Measurements from ENCODE around the gene DHX15. TPM values are rescaled to one million over a fixed set of nuclear protein-coding genes. Genes with fewer than 3 reads are reported as not detected.

Gene DHX15
- total RNA-seq, 2 experiments from 2014 or later = 185 to 187 TPM

DNA sequence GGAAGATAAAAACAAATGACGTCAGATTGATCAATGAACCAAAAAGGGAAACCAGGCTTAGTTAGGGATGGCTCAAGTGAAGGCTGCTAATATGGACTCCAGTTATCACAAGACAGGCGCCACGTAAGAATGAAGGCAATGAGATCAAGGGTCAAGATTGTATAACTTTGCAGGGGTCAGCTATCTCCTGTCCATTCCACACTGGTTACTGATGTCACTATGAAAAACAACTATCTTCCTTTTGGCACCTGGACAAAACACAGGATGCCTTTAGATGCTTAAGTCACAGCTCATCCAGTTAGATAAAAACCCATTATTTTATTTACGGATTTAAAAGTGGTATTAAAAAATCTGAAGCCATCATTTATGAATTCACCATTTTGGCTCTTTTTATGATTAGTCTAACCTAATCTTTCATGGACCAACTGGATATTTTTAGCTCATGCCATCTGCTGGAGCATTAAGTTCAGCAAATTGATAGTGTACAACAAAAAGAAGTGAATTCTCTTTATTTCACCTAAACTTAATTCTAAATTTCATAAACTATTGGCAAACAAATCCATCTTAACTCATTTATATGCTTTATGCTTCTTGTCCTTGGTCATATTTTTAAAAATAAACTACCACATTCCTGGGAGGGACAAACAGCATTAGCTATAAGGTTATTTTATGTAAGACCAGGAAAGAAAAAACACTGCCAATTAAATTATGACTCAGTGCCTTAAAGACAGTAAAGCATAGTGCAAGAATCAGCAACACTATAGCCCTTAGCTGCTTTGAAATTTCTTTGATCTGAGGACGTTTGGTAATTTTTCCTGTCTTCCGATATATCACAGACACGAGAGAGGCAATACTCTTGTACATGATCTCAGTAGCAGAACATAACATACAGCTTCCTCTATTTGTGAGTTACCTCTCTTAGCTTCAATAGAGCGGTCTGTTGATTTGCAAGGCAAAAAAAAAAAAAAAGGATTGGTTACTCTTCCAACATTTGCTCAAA is 27.0 kb downstream of the DHX15 start:
- no peak for DNase-seq
- peaks cover 6% of the 10 kb centered on the region for H3K9me3 Mint-ChIP-seq
- H3K36me3 Mint-ChIP-seq (ENCODE audit: low read depth) = peaks cover 52% of the 10 kb centered on the region
- POLR2A ChIA-PET = interaction anchor here (1.3 kb wide), 1 partner anchor 16 kb away, joined by 9 read pairs; no protein-coding TSS in a partner anchor
- H3K4me3 Mint-ChIP-seq = no peak overlapping the region
- H3K27ac Mint-ChIP-seq = no peak overlapping the region
- H3K4me1 Mint-ChIP-seq = peaks cover 52% of the 10 kb centered on the region
- CTCF ChIA-PET = interaction anchor here (0.7 to 2.5 kb wide), 4 partner anchors 10 to 755 kb away, joined by 3 to 7 read pairs (median 4); partner anchors contain the start of gene ZCCHC4
- no peaks in the 10 kb centered on the region for H3K27me3 Mint-ChIP-seq

DNA sequence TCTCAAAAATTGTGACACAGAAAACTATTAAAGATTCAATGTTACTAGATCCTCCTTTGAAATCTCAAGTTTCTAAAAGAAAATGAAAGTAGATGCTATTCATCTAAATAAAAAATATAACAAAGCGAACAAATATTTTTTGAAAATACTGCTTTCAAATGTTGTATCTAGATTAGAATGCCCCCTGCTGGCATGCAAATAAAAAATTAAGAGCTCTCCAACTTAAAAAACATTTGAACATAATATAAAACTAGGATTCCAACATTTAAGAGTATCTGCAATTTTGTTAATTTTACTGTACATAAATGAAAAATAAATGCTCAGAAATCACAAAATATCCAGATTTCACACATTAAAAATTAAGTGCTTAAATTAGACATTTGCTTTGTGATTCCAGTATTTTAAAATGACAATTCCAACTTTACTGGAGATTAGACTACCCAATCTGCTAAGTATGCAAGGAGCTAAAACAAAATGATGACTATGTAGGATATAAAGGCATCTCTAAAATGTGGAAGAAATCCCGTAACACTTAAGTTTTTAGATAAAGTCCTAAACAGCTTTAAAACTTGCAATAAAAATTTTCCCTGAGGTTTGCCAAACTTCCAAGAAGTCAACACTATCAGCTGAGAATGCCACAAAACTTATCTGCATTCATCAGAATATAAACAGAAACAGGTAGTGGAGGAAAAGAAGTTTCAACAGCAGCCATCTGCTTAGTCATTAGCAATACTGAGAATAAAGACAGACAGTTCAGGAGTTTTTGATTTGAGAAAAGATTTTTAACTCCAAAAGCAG is 32.7 kb downstream of the DHX15 start:
- no peak for DNase-seq
- ChIA-PET CTCF (interaction anchor here (0.7 to 1.0 kb wide), 2 partner anchors 9 to 23 kb away, joined by 3 read pairs; no protein-coding TSS in a partner anchor), POLR2A (interaction anchor here (0.6 kb wide), 1 partner anchor 21 kb away, joined by 8 read pairs; no protein-coding TSS in a partner anchor)
- H3K4me3 Mint-ChIP-seq = no peak overlapping the region
- H3K36me3 Mint-ChIP-seq (ENCODE audit: low read depth) = peaks cover 55% of the 10 kb centered on the region
- no peak overlapping the region for H3K27ac Mint-ChIP-seq
- H3K27me3 Mint-ChIP-seq = no peaks in the 10 kb centered on the region
- no peaks in the 10 kb centered on the region for H3K9me3 Mint-ChIP-seq
- H3K4me1 Mint-ChIP-seq = peaks cover 38% of the 10 kb centered on the region

DNA sequence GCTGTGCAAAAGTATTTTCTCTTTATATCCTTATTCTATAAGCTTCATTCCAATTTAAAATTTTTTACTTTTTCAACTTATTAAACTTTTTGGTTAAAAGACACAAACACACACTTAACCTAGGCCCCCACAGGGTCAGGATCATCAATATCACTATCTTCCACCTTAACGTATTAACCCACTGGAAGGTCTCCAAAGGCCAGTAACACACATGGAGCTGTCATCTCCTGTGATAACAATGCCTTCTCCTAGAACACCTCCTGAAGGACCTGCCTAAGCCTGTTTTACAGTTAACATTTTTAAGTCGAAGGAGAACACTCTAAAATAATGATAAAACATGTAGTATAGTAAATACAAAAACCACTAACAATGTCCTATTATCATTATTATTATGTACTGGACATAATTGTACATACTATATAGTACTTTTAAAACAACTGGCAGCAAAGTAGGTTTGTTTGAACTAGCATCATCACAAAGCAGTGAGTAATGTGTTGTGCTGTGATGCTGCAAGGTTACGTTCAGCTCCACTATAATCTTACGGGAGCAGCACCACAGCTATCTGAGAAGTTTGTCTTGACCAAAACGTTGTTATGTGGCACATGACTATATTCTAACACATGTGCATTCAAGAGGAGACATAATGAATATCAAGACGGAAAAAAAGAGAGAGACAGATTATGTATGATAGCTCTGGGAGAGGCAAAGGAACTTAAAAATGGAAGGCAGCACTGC is 33.7 kb downstream of the DHX15 start:
- POLR2A ChIA-PET = no interaction called here
- H3K9me3 Mint-ChIP-seq = no peaks in the 10 kb centered on the region
- no peak overlapping the region for H3K4me3 Mint-ChIP-seq
- H3K4me1 Mint-ChIP-seq = peaks cover 39% of the 10 kb centered on the region
- CTCF ChIA-PET = interaction anchor here (0.8 to 1.4 kb wide), 2 partner anchors 11 to 37 kb away, joined by 3 to 4 read pairs; no protein-coding TSS in a partner anchor
- peaks cover 51% of the 10 kb centered on the region for H3K36me3 Mint-ChIP-seq (ENCODE audit: low read depth)
- no peak for DNase-seq
- no peaks in the 10 kb centered on the region for H3K27me3 Mint-ChIP-seq
- no peak overlapping the region for H3K27ac Mint-ChIP-seq

DNA sequence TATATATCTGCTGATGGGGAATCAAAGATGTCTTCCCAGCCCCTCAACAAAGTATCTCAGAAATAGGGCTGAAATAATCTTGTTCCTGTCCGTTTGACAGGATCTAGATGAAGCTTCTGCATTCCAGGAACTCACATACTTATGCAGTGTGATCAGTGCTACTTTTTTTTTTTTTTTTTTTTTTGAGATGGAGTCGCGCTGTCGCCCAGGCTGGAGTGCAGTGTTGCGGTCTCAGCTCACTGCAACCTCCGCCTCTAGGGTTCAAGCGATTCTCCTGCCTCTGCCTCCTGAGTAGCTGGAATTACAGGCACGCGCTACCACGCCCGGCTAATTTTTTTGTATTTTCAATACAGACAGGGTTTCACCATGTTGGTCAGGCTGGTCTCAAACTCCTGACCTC is 36.4 kb downstream of the DHX15 start:
- no peak for DNase-seq
- H3K9me3 Mint-ChIP-seq = no peaks in the 10 kb centered on the region
- peaks cover 53% of the 10 kb centered on the region for H3K4me1 Mint-ChIP-seq
- ChIA-PET POLR2A (no interaction called here), CTCF (interaction anchor here (1.4 kb wide), 1 partner anchor 9 kb away, joined by 4 read pairs; no protein-coding TSS in a partner anchor)
- H3K36me3 Mint-ChIP-seq (ENCODE audit: low read depth) = peaks cover 45% of the 10 kb centered on the region
- no peaks in the 10 kb centered on the region for H3K27me3 Mint-ChIP-seq
- no peak overlapping the region for H3K27ac Mint-ChIP-seq
- H3K4me3 Mint-ChIP-seq = no peak overlapping the region

DNA sequence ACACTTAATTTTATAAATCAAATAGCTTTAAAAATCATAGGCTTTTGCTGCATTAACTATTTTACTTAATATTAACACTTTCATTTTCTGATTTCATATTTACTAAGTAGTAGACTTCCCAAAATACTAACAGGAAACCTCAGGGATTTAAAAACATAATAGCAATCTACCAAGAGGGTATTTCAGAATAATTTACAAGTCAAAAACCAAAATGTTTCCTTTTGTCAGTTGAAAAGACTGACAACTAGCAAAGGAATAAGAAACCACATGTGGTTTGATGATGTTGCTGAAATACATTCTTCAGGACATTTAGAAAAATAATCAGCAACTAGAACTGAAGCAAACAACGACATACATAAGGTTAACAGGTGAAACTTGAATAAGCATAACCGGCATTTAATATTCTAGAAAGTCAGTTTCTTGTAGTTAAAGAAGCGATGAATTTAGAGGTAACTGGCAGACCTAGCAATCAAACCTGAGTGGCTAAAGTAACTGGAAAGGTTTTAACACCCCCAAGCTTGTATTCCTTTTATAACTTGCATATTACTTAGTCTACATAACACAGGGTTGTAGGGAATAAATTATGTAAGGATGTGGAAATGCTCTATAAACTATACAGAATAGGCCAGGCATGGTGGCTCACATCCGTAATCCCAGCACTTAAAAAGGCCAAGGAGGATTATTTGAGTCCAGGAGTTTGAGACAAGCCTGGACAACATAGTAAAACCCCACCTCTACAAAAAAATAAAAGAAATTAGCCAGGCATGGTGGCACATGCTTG is 40.0 kb downstream of the DHX15 start:
- Mint-ChIP-seq H3K27ac (no peak overlapping the region), H3K4me1 (peaks cover 55% of the 10 kb centered on the region), H3K27me3 (no peaks in the 10 kb centered on the region), H3K36me3 (ENCODE audit: low read depth) (peaks cover 65% of the 10 kb centered on the region), H3K9me3 (no peaks in the 10 kb centered on the region), H3K4me3 (no peak overlapping the region)
- POLR2A ChIA-PET = no interaction called here
- CTCF ChIA-PET = interaction anchor here (1.3 kb wide), 1 partner anchor 29 kb away, joined by 3 read pairs; no protein-coding TSS in a partner anchor
- no peak for DNase-seq

DNA sequence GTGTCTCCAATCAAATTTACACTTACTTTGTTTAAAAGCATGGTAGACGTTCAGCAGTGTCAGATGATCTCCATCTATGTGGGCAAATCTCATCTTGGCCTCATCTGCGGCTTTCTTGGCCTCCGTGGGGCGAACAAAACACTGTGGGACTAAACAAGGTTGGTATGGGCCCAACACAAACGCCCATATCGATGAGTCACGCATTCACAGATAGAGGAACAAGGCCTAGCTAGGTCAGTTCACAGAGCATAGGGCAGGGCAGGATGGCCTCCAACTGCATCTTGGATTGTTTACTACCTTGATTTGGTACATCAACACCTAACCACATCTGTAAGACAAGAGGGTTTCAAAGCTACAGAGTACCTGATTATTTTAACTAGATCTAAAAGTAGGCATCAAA is 47.3 kb downstream of the DHX15 start:
- Mint-ChIP-seq H3K27ac (peak overlapping the region; percentile 72), H3K27me3 (no peaks in the 10 kb centered on the region), H3K4me3 (no peak overlapping the region), H3K36me3 (ENCODE audit: low read depth) (peaks cover 61% of the 10 kb centered on the region), H3K4me1 (peaks cover 30% of the 10 kb centered on the region), H3K9me3 (no peaks in the 10 kb centered on the region)
- POLR2A ChIA-PET = interaction anchor here (0.5 kb wide), 1 partner anchor 25 kb away, joined by 3 read pairs; no protein-coding TSS in a partner anchor
- DNase-seq = no peak
- CTCF ChIA-PET = no interaction called here

DNA sequence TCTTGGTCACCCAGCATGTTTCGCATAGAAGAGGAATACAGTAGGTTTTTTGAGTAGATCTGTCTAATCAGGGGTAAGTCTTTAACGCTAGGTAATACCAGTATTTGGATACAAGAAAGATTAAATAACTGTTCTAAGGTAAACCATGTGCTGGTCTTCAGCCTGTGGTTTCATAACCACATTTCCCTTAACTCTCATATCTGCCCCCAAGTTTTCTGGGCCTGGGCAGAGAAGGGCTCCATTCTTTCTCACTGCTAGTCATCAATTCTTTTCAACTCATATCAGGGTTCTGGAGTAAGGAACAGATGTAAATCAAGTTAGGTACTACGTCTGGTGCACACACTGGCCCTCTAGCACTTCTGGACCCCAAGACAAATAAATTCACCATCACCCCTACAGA is 49.0 kb downstream of the DHX15 start:
- H3K36me3 Mint-ChIP-seq (ENCODE audit: low read depth) = peaks cover 54% of the 10 kb centered on the region
- DNase-seq = no peak
- peak overlapping the region; percentile 6 for H3K27ac Mint-ChIP-seq

DNA sequence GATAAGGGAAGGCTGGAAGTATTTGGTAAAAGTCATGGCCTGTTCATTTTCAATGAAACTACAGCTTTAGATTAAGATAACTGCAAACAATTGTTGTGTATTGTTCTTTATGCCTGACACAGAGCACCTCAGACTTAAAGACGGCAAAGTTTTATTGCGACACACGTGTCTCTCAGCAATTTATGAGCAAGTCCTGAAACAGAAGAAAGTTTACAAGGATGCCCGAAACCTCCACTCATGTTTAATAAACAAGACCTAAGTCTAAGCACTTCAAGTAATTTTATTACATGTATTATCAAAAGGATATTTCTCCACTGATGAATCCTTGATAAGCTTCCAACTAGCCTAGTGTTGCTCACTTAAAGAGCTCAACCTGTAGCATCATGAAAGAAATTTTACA is 51.0 kb downstream of the DHX15 start:
- DNase-seq = no peak
- Mint-ChIP-seq H3K4me3 (no peak overlapping the region), H3K36me3 (ENCODE audit: low read depth) (peaks cover 52% of the 10 kb centered on the region), H3K27me3 (no peaks in the 10 kb centered on the region), H3K4me1 (peaks cover 12% of the 10 kb centered on the region), H3K27ac (no peak overlapping the region), H3K9me3 (no peaks in the 10 kb centered on the region)
- CTCF ChIA-PET = interaction anchor here (1.2 to 2.0 kb wide), 2 partner anchors 11 to 13 kb away, joined by 3 to 5 read pairs; no protein-coding TSS in a partner anchor
- POLR2A ChIA-PET = no interaction called here

More for the DNA sequence above, 49.0 kb downstream of the DHX15 start:
- CTCF ChIA-PET = interaction anchor here (1.0 kb wide), 1 partner anchor 11 kb away, joined by 3 read pairs; no protein-coding TSS in a partner anchor
- H3K4me1 Mint-ChIP-seq = peaks cover 22% of the 10 kb centered on the region
- H3K4me3 Mint-ChIP-seq = no peak overlapping the region
- H3K9me3 Mint-ChIP-seq = no peaks in the 10 kb centered on the region
- no peaks in the 10 kb centered on the region for H3K27me3 Mint-ChIP-seq
- POLR2A ChIA-PET = no interaction called here

DNA sequence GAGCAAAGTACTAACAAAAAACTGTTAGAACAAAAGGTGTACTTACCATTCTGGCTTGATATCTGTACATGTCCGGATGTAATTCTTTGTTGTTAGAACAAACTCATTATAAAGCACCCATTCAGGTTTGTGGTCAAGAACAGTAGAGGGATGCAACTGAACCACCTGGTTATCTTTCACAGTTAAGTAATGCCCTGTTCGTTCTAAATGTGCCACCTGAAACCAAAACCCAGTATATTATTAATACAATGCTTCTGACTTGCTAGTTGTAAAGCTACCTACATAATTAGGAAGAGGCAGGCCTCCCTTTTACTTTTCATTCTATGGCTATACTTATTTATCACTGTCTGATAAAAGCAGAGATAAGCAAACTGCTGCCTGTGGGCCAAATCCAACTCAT is 54.8 kb downstream of the DHX15 start:
- no peak overlapping the region for H3K4me3 Mint-ChIP-seq
- DNase-seq = no peak
- peaks cover 59% of the 10 kb centered on the region for H3K36me3 Mint-ChIP-seq (ENCODE audit: low read depth)
- ChIA-PET CTCF (no interaction called here), POLR2A (no interaction called here)
- no peaks in the 10 kb centered on the region for H3K27me3 Mint-ChIP-seq
- no peak overlapping the region for H3K27ac Mint-ChIP-seq
- H3K9me3 Mint-ChIP-seq = no peaks in the 10 kb centered on the region
- no peaks in the 10 kb centered on the region for H3K4me1 Mint-ChIP-seq

DNA sequence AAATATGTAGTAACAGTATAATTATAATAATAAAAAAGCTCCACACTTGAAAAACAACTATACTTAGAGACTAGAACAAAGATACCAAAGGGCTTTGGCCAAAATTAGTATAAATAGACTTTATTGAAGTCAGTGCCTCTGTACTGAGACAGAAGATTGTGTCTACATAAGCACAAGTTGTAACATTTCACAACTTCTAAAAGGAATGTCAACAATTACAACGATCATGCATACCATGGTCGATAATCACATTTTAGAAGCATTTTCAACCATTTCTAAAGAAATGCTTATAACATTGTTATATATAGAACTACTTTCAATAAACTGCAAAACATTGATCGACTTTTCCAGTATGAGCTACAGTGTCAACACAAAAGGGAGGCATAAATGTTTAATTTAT is 57.0 kb downstream of the DHX15 start:
- no peak for DNase-seq
- Mint-ChIP-seq H3K27ac (no peak overlapping the region), H3K4me1 (peaks cover 3% of the 10 kb centered on the region), H3K36me3 (ENCODE audit: low read depth) (peaks cover 60% of the 10 kb centered on the region), H3K4me3 (no peak overlapping the region), H3K9me3 (no peaks in the 10 kb centered on the region), H3K27me3 (no peaks in the 10 kb centered on the region)
- ChIA-PET POLR2A (no interaction called here), CTCF (interaction anchor here (1.6 kb wide), 1 partner anchor 15 kb away, joined by 5 read pairs; no protein-coding TSS in a partner anchor)

DNA sequence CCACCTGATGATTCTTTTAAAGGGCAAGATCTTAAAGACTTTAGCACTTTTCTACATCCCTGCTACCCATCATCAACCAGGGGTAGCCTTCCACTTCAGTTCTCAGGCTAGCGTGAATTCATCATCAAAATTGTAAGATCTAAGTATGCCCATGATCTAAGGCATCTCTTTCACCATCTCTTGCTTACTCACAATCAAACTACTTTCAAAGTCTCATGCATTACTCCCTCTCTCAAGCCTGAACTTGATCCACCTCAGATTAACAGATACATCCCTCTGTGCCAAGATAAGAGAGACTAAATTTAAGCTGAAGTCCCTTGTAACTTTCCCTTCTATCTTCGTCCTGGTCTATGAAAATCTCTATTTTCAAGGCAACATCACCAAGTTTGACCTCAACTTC is 62.8 kb downstream of the DHX15 start:
- Mint-ChIP-seq H3K27me3 (no peaks in the 10 kb centered on the region), H3K4me3 (no peak overlapping the region), H3K9me3 (no peaks in the 10 kb centered on the region), H3K36me3 (ENCODE audit: low read depth) (peaks cover 58% of the 10 kb centered on the region), H3K4me1 (peaks cover 10% of the 10 kb centered on the region), H3K27ac (no peak overlapping the region)
- DNase-seq = no peak
- POLR2A ChIA-PET = no interaction called here
- CTCF ChIA-PET = interaction anchor here (0.6 to 1.4 kb wide), 2 partner anchors 11 to 42 kb away, joined by 3 read pairs; no protein-coding TSS in a partner anchor
